HG03103 (cell line): ENCODE measurements around the gene POLR2M.

Experiments used
- ATAC-seq: cut with Tn5 transposase; IDR thresholded peaks from one replicate; pipeline ENCODE4 v1.9.1; 2021; ENCODE audit warnings: low read depth; ENCODE audit not compliant: unreplicated experiment

POLR2M gene

DNA sequence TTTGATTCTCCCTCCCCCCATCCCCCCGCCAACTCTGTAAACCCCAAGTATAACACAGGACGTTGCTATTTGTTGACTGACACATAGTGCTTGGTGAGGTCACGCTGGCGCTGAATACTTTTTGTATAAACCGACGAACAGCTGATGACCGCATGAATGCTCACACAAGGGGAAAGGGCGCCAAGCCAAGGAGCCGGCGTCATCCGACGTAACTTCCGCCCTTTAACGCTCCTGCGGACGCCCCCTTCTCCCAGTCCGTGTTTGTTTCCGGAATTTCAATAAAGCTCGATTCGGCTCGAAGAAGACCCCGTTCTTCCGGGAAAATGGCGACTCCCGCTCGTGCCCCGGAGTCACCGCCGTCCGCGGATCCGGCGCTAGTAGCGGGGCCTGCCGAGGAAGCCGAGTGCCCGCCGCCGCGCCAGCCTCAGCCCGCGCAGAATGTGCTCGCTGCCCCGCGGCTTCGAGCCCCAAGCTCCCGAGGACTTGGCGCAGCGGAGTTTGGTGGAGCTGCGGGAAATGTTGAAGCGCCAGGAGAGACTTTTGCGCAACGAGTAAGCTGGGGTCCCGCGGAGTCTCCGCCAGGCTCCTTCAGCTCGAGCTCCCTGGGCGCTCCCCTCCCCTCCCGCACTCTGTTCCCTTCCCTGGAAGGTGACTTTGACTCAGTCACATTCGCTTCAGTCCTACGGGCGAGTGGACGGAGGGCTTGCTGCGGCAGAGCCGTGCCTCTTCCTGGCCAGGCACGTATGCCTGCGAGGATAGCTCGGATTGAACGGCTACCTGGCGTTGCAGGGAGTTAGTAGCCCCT lies at the start of gene POLR2M:
TSS of gene POLR2M (plus strand) at position 310 of the 805 bp plus-strand sequence. CDS start at position 439, 129 bp downstream.
- peak; percentile 91 for ATAC-seq

DNA sequence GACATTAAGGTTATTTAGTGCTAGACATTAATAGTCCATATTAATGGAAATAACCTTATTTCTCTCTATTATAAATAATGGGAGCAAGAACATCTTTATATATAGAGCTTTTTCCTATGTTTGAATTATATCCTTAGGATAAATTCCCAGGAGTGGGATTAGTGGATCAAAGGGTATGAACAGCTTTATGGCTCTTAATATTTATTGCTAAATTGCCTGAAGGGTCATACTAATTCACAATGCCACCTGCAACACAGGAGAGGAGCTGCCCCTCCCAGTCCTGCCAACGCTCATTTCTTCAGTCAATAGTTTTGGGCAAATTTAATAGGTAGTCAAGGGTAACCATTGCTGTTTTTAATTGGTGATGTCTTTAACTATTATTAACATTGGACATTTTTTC lies 48.9 kb upstream of the POLR2M start:
- ATAC-seq = no peak

DNA sequence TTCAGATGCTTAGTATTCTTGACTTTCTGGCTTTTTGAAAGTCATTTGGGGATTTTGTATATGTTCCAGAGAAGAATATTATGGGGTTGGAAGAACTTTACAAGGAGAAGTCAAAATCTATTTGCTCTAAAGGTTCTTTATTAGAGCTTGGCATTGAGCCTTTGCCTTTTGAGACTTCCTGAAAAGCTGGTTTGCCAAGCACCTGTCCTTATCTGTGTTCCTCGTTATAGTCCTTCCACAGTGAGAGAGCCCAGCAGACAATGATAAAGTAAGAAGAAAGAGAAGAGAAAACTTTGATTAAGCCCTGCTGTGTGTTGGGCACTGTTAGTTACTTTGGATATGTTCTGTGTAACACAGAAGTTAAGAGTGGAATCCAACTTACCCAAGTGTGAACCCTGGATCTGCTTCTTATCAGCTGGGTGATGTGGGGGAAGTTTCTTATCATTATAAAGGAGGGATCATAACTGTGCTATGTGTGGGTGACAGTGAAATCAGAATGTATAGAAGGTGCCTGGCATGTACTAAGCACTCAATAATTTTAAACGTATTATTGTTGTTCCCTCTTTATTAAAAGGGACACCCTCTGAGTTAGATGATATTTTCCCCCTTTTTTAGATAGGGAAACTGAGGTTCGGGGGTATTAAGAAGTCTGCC lies 44.3 kb upstream of the POLR2M start:
- ATAC-seq = no peak

DNA sequence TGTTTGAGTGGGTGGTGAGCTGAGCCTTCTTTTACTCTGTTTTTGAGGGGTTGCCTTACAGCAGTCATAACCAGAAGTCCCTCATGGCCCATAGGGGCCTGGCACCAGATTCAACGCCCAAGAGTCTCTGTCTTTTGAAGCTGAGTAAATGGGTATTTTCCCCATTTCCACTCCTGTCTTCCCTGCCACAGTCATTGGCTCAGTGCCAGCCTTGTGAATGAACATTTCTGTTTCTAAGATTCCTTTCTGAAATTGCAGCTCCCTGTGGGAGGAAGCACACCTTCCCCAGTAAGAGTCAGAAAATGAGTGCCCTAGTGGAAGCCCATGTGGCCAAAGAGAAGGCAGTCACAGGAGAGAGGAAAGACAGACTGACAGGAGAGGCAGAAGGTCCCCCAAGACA lies 43.7 kb upstream of the POLR2M start:
- ATAC-seq = no peak

DNA sequence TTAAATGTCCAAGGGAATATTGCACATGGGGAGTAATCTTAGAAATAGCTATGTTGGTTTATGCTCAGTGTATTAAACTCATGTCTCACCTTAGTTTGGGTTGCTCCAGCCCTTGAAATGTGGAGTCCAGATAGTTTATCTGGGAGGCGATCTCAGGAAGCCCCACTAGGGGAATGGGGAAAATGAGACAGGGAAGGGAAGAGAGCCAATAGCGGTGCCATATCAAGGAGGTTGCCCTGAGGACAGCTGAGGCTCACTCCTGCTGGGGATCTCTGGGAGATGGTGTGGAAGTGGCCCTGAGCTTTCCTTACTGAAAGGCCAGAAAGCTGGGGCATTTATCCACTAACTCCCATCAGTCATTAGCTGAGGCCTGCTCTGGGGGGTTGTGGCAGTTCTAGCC lies 43.3 kb upstream of the POLR2M start:
- no peak for ATAC-seq

DNA sequence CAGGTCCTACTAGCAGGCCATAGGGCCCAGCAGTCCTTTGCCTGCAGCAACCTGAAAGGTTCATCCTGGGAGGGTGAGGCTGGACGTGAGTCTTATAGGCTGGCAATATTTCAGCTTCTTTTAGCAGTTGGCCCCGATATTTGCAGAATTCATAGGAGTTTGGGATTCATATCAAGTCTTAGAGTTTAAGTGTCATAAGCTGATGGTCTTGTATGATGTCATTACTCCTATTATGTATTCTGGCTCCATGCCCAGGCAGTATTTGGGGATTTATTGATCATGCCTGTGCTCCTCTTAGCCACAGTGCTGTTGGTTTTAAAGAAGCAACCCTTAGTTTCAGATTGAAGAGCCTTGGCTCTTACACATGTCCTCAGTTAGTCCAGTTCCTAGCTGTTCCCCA lies 41.3 kb upstream of the POLR2M start:
- ATAC-seq = no peak

DNA sequence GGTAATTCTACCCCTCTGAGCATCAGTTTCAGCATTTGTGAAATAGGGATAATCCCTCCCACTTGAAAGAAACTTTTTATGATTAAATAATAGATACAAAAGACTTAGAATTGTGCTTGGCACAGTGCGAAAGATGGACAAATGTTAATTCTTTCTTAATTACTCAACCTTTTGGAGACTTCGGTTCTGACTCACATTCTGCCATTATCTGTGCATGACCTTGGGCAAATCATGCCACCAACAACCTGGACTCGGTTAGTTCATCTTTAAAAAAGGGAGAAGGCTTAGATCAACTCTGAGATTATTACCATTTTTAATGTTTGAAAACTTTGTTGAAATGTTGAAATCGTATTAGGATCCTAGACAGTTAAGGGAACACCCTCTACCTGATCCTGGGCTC lies 40.6 kb upstream of the POLR2M start:
- no peak for ATAC-seq

DNA sequence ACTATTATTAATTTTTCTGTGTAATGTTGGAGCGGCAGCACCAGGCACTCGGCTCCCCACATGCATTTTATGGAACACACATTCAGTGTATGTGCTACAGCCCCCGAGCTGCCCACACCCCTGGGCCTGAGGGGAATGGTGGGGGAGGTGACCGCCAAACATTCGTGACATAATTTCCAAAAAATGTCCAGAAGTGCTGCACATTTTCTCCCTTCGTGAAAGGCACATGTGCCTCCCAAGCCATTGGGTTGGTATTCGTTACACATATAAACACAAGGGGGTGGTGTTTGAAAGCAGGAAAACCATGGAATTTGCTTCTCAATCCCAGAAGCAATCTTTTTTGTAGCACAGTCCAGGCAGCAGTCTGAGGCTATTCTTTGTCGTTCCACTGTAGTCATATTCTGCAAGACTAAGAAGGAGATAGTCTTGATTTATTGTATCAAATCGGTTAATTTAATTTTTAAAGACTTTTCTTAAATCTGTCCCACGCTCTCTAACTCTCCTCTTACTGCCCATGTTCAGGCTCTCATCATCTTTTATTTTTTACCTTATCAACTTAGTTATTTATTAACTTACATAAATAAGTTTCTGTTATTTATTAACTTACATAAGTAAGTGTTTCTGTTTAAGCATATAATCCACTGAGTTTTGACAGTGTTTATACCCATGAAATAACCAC lies 39.2 kb upstream of the POLR2M start:
- no peak for ATAC-seq

DNA sequence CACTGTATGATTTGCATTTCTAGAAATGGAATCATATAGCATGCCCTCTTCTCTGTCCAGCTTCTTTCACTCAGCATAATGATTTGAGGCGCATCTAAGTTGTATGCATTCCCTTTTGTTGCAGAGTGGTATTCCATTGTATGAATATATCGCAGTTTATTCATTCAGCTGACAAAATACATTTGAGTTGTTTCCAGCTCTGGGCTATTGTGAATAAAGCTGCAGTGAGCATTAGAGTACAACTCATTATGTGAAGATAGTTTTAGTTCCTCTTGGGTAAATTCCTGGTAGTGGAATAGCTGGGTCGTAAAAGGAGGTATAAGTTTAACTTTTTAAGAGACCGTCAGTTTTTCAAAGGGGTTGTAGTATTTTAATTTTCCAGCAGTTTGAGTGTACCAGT lies 38.5 kb upstream of the POLR2M start:
- ATAC-seq = no peak

DNA sequence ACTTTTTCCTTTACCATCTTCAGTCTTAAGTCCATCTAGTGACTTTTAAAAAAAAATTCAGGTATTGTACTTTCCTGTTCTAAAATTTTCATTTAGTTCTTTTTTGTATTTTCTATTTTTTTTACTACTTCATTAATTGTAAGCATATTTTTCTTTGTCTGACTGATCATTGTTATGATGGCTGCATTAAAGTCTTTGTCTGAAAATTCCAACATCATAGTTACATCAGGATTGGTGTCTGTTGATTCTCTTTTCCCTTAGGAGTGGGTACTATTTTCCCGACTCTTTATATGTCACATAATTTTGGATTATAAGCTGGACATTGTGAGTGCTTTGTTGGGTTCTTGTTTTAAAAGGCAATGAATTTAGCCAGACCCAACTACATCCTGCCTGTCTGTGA lies 34.9 kb upstream of the POLR2M start:
- ATAC-seq = no peak

DNA sequence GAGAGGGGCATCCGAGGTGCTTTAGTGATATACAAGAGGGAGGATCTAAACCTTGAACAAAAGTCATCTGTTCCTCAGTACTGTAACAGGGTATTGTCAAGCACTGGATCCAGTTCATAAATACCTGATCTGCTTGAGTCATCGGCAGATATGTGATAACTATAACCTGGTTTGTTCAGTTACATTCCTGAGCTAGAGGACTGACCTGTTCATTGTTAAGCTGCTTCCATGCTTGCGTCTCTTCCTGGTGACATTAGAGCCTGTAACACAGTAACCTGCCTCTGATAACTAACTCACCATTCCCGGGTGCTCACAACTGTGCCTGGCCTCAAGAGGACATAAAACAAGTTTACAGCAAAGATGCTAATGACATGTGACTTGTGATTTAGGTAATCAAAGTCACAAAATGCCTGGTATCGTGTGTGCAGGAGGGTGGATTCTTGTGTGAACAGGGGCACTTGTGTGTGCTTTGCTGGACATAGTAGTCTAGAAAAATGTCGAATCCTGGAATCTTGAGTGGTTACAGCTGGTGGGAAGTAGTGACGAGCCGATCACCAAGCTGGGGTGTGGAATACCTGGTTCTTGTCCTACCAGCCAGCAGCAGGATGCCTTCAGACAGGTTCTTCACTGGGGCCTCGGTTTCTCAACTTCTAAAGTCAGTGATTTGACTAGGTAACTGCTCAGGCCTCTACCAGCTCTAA lies 30.9 kb upstream of the POLR2M start:
- no peak for ATAC-seq

DNA sequence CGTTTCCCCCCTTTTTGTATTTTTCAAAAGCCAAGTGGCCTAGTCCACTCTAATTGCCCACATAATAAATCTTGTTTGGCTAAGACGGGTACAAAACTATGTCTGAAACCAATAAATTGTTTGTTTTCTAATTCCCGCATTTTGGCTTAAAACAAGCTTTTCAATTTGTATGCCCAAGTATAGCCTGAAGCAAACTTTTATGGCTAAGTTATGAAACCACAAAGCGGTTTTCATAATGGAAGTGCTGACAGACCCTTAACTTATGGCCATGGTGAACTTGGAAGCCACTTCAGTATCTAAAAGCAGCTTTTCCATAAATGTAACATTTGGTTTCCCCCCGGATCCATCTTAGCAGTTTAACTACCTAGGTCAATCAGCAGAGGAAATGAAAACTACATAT lies 29.9 kb upstream of the POLR2M start:
- no peak for ATAC-seq

DNA sequence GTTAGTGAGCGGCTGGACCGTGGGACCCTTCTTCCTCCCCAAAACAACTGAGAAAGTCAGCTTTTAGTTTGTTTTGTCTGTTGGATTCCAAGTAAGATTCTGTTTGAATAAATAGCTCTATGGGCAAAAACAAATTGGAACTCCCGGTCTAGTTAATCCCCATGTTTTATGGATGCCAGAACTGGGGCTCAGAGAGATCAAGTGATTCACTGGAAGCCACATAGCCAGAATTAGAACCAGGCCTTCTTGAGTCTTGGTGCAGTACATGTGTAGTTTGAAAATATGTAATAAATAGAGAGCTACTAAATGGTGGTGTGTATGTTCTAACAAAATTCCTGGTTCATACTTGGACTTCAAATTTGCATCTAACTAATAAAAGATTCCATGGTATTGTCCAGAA lies 29.3 kb upstream of the POLR2M start:
- ATAC-seq = no peak

DNA sequence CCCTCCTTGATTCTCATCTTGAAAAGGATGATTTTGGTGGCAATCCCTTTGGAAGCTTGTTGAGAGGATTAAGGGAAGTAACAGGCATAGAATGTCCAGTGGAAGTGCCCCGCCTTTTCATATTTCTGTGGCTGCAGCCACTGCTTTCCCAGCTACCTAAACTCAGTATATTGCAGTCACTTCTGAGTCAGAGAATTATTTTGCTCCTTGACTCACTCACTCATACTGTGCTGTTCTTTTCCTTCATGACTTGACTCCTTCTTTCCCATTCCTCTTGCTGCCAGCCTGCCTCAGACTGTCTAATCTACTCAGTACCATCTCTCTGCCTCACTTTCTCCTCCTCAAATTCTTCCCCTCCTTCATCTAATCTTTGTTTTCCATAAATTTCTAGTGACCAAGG lies 26.5 kb upstream of the POLR2M start:
- ATAC-seq = no peak

DNA sequence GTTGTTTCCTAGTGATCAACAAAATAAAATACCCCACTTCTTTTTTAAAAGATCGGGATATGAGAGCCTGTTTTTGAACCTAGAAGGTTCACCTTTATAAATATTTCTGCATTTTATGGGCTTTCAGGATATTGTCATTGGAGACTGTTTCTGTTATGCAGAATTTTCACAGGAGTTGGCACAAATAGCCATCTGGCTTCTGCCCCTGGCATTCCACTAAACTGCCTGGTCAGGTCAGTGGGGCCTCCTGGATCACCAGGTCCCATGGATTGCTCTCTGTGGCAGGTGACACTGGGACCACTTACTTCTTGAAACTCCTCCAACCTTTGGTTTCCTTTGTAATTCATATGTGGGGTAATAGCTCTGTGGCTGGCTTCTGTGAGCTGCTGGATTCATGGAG lies 25.5 kb upstream of the POLR2M start:
- no peak for ATAC-seq

DNA sequence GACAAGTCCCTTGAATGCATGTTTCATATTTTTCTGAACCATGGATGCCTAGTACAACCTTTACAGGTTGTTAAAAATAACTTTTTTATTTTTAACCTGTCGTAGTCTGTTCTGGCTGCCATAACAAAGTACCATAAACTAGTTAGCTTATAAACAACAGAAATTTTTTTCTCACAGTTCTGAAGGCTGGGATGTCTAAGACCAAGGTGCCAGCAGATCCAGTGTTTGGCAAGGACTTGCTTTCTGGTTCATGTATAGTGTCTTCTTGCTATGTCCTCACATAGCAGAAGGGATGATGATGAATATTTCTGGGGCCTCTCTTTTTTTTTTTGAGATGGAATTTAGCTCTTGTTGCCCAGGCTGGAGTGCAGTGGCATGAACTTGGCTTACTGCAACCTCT lies 23.0 kb upstream of the POLR2M start:
- no peak for ATAC-seq

DNA sequence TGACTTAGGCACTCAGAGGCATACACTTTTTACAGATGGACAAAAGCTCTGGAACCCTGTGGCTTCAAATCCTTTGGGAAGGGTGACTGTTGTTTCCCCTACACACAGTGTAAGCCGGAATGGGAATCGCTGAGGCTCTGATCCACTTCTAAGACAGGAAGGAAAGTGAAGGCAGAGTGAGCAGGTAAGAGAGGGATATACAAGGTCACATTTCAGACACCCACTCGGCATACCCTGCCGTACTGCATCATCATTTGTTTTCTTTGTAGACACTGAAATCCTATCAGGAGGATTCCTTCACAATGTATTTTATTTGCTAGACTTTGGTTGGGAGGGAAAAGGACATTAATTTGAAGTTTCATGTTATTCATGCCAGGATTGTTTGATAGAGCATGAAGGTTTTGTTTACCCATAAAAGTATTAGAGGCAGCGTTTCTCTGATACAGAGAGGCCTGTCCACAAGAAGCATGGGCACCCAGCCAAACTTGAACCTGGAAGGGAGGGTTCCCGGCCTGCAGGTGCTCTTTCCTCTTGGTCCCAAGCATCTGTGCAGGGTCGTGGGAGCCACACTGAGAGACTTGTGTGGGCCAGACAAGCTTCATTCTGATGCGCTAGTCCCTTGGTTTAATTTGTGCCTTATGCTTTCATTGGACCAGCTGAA lies 21.9 kb upstream of the POLR2M start:
- ATAC-seq = no peak

DNA sequence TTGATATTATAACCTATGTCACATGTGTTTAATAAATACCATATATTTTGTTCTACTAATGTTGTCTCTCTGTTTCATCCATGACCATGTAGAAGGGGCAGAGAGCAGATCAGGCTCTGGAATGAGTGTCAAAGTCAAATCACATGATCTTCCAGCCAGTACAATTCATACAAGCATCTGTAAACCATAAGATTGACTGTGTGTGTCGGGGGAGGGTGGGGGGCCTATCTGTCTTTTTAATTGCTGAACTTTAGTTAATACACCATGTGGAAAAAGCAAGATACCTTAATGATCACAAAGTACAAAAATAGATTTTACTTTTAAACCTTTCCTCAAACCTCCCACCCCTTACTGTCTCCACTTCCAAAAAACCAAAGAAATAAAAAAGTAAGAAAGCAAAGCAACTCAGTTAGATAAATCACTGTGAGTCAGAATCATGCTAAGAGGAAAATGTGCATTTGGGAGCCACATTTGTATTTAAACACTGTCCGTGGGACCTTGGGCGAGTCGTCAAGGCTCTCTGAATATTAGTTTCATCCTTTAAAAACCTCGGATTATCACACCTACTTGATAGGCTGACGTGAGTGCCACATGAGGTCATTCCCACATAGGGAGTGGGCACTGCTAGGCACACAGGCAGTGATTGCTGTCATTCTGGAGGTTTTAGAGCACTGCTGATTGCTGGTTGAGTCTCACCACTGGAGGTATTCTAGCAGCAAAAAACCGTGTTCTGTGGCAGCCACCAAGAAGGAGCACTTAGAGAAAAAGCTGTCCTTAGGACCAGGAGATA lies 21.0 kb upstream of the POLR2M start:
- ATAC-seq = no peak

DNA sequence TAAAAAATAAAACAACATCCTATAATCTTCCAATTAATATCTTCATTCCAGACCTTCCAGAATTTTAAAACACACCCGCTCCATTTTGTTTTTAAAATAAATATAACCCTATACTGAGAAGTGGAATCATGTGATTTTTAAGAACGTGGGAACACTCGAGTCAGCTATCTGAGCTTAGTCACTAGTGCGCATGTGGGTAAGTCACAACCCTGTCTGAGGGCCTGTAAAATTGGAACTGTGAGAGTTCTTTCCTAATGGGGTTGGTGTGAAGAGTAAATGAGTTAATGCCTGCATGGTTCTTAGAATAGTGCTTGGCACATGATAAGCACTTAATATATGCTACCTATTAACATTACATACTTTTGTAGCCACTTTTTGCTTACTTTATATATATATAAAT lies 19.9 kb upstream of the POLR2M start:
- ATAC-seq = no peak
